Measurements from ENCODE around the gene ZNF491. TPM values are rescaled to one million over a fixed set of nuclear protein-coding genes. Genes with fewer than 3 reads are reported as not detected.
A peak's percentile ranks its signal among the peaks of the same experiment; 100 is the strongest.

ZNF491 gene
- 1 to 10 TPM in 2 of 4 donors, under 1 TPM in 2; 0.45 to 1.9 (median 0.96) TPM for polyA plus RNA-seq
- long read RNA-seq, donor 1 = 0 reads
- long read RNA-seq, donor 2 = 0 reads
- long read RNA-seq, donor 3 = 0 reads
- long read RNA-seq, donor 4 = 0 reads
- long read RNA-seq, donor 5, partial matches to known transcripts = 0 of 1 reads
- long read RNA-seq, donor 5, other reads (novel, unspliced or antisense) = 0 of 1 reads
- long read RNA-seq, donor 6 = 0 reads
- long read RNA-seq, donor 7, partial matches to known transcripts = 0 of 1 reads
- long read RNA-seq, donor 7, other reads (novel, unspliced or antisense) = 0 of 1 reads
- long read RNA-seq, donor 8 = 0 reads
- long read RNA-seq, donor 9 = 0 reads
- long read RNA-seq, donor 10, partial matches to known transcripts = 0 of 1 reads
- long read RNA-seq, donor 10, other reads (novel, unspliced or antisense) = 0 of 1 reads

DNA sequence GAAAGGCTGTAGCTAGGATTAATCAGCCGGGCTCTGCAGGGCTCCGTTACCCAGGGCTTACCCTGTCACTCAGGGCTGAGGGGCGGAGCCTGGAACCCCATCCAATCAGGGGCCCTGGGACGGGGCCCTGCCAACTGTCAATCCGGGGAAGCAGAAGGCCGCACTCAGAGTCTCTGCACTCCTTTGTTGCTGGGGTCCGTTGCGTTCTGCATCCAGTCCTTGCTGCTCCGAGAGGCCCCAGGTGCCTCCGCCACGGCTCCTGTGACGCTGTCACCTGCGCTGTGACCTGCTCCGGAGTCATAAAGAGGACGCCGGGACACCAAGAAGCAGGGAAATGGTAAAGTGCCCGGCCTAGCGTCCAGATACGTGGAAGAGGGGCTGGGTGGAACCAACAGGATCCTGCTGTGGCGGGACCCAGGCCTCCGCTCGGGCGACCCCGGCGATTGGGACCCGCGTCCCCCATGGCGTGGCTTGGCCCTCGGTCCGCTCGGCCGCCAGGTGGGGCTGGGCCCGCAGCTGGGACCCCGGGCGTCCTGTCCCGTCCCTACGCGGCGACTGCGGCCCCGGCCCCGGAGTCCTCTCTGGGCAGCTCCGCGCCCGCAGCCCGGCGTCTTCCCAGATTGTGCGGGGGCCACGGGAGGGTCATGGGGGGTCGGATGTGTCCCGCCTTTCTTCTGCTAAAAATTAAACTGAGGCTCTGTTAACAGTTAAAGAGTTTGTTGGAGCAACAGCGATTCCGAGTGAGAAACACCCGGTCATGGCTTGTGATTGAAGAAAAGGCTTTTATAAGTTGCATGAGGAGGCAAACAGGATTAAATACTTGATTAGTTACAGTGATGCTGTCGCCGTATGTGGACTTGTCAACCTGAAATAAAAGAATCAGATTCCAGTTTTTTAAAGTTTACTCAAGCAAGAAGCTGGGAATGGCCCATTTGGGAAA is at the start of gene ZNF491:
Gene ZNF491, plus strand, starts transcription at position 133 of the 940 bp plus-strand sequence. CDS start 7,431 bp downstream, outside the sequence.
- H3K4me3 ChIP-seq (ENCODE audit: low read depth in 1 of 3, low read length in 3 of 3) = peak within 1 kb of the TSS; percentile 63 to 76 (median 70)
- no peak for FAIRE-seq
- peak within 1 kb of the TSS; percentile 71 to 88 (median 73) for H3K27ac ChIP-seq (ENCODE audit: low read depth in 1 of 3, low read length in 2 of 3)
- 0 to 2% (median 1%) methylated on average over 48 to 56 of the region's 56 CpGs for WGBS, 3 donors
- peaks cover 0 to 3% of the 10 kb centered on the region in 2 donors for H3K9me3 ChIP-seq (ENCODE audit: control insufficient read depth in 2 of 2, insufficient read depth in 1 of 2, low read depth in 1 of 2, low read length in 1 of 2)
- peak; percentile 90 to 94 for DNase-seq
- peaks cover 0 to 8% (median 8%) of the 10 kb centered on the region in 3 donors for H3K4me1 ChIP-seq (ENCODE audit: control insufficient read depth in 3 of 3, insufficient read depth in 2 of 3, low read depth in 1 of 3, low read length in 2 of 3)
- no peaks in the 10 kb centered on the region for H3K36me3 ChIP-seq (ENCODE audit: control insufficient read depth in 3 of 3, insufficient read depth in 2 of 3, low read depth in 1 of 3, low read length in 3 of 3)
- no peaks in the 10 kb centered on the region for H3K27me3 ChIP-seq (ENCODE audit: control insufficient read depth in 3 of 3, insufficient read depth in 3 of 3, low read length in 3 of 3)

GRCh38 chr19:11749751-11750150 is 48.6 kb upstream of the ZNF491 start:
- H3K27me3 ChIP-seq (ENCODE audit: control insufficient read depth in 3 of 3, insufficient read depth in 3 of 3, low read length in 3 of 3) = no peaks in the 10 kb centered on the region
- DNase-seq (no peak), FAIRE-seq (no peak)
- no peaks in the 10 kb centered on the region for H3K36me3 ChIP-seq (ENCODE audit: control insufficient read depth in 3 of 3, insufficient read depth in 2 of 3, low read depth in 1 of 3, low read length in 3 of 3)
- peaks cover 0 to 13% of the 10 kb centered on the region in 2 donors for H3K9me3 ChIP-seq (ENCODE audit: control insufficient read depth in 2 of 2, insufficient read depth in 1 of 2, low read depth in 1 of 2, low read length in 1 of 2)
- no peak overlapping the region for H3K4me3 ChIP-seq (ENCODE audit: low read depth in 1 of 3, low read length in 3 of 3)
- no peak overlapping the region for H3K27ac ChIP-seq (ENCODE audit: low read depth in 1 of 3, low read length in 2 of 3)
- H3K4me1 ChIP-seq (ENCODE audit: control insufficient read depth in 3 of 3, insufficient read depth in 2 of 3, low read depth in 1 of 3, low read length in 2 of 3) = no peaks in the 10 kb centered on the region
- WGBS, 3 donors = 32 to 61% (median 54%) methylated on average over 2 of the region's 2 CpGs

DNA sequence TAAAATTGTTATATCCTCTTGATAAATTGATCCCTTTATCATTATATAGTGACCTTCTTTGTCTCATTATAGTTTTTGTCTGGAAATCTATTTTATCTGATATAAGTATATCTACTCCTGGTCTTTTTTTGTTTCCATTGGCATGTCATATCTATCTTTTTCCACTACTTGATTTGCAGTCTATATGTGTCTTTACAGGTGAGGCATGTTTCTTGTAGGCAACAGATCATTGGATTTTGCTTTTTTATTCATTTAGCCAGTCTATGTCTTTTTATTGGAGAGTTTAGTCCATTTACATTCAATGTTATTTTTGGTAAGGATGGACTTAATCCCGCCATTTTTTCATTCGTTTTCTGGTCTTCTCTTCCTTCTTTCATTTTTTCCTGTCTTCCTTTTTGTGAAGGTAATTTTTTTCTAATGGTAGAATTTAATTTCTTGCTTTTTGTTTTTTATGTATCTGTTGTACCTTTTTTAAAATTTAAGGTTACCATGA is 46.0 kb upstream of the ZNF491 start:
- Histone ChIP-seq H3K27ac (ENCODE audit: low read depth in 1 of 3, low read length in 2 of 3) (no peak overlapping the region), H3K4me1 (ENCODE audit: control insufficient read depth in 3 of 3, insufficient read depth in 2 of 3, low read depth in 1 of 3, low read length in 2 of 3) (no peaks in the 10 kb centered on the region), H3K36me3 (ENCODE audit: control insufficient read depth in 3 of 3, insufficient read depth in 2 of 3, low read depth in 1 of 3, low read length in 3 of 3) (no peaks in the 10 kb centered on the region), H3K27me3 (ENCODE audit: control insufficient read depth in 3 of 3, insufficient read depth in 3 of 3, low read length in 3 of 3) (no peaks in the 10 kb centered on the region), H3K4me3 (ENCODE audit: low read depth in 1 of 3, low read length in 3 of 3) (no peak overlapping the region), H3K9me3 (ENCODE audit: control insufficient read depth in 2 of 2, insufficient read depth in 1 of 2, low read depth in 1 of 2, low read length in 1 of 2) (peaks cover 0 to 2% of the 10 kb centered on the region in 2 donors)
- no peak for FAIRE-seq
- WGBS, 3 donors = 63 to 90% (median 82%) methylated on average over 2 of the region's 2 CpGs
- DNase-seq = no peak

GRCh38 chr19:11754663-11755062 is 43.7 kb upstream of the ZNF491 start:
- WGBS, 3 donors = 87 to 95% (median 89%) methylated on average over 4 of the region's 4 CpGs
- no peaks in the 10 kb centered on the region for H3K27me3 ChIP-seq (ENCODE audit: control insufficient read depth in 3 of 3, insufficient read depth in 3 of 3, low read length in 3 of 3)
- no peaks in the 10 kb centered on the region for H3K36me3 ChIP-seq (ENCODE audit: control insufficient read depth in 3 of 3, insufficient read depth in 2 of 3, low read depth in 1 of 3, low read length in 3 of 3)

DNA sequence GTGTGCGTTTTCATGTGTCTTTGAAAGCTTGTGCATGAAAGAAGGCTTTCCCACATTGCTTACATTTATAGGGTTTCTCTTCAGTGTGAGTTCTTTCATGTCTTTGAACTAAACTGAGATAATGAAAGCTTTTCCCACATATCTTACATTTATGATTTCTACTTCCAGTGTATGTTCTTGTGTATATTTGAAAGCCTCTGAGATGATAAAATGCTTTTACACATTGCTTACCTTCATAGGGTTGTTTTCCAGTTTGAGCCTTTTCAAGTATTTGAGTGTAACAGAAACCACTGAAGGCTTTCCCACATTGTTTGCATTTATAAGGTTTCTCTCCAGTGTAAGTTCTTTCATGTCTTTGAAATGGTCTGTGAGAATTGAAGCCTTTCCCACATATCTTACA is 41.4 kb upstream of the ZNF491 start:
- no peak overlapping the region for H3K27ac ChIP-seq (ENCODE audit: low read depth in 1 of 3, low read length in 2 of 3)
- H3K4me1 ChIP-seq (ENCODE audit: control insufficient read depth in 3 of 3, insufficient read depth in 2 of 3, low read depth in 1 of 3, low read length in 2 of 3) = no peaks in the 10 kb centered on the region
- H3K36me3 ChIP-seq (ENCODE audit: control insufficient read depth in 3 of 3, insufficient read depth in 2 of 3, low read depth in 1 of 3, low read length in 3 of 3) = no peaks in the 10 kb centered on the region
- H3K9me3 ChIP-seq (ENCODE audit: control insufficient read depth in 2 of 2, insufficient read depth in 1 of 2, low read depth in 1 of 2, low read length in 1 of 2) = no peaks in the 10 kb centered on the region
- no peak for DNase-seq
- FAIRE-seq = no peak
- H3K27me3 ChIP-seq (ENCODE audit: control insufficient read depth in 3 of 3, insufficient read depth in 3 of 3, low read length in 3 of 3) = no peaks in the 10 kb centered on the region
- 79 to 86% (median 86%) methylated on average over 1 of the region's 1 CpG for WGBS, 3 donors
- H3K4me3 ChIP-seq (ENCODE audit: low read depth in 1 of 3, low read length in 3 of 3) = no peak overlapping the region

More at GRCh38 chr19:11754663-11755062, 43.7 kb upstream of the ZNF491 start:
- Histone ChIP-seq H3K4me1 (ENCODE audit: control insufficient read depth in 3 of 3, insufficient read depth in 2 of 3, low read depth in 1 of 3, low read length in 2 of 3) (no peaks in the 10 kb centered on the region), H3K9me3 (ENCODE audit: control insufficient read depth in 2 of 2, insufficient read depth in 1 of 2, low read depth in 1 of 2, low read length in 1 of 2) (no peaks in the 10 kb centered on the region), H3K4me3 (ENCODE audit: low read depth in 1 of 3, low read length in 3 of 3) (no peak overlapping the region), H3K27ac (ENCODE audit: low read depth in 1 of 3, low read length in 2 of 3) (no peak overlapping the region)
- DNase-seq (no peak), FAIRE-seq (no peak)

DNA sequence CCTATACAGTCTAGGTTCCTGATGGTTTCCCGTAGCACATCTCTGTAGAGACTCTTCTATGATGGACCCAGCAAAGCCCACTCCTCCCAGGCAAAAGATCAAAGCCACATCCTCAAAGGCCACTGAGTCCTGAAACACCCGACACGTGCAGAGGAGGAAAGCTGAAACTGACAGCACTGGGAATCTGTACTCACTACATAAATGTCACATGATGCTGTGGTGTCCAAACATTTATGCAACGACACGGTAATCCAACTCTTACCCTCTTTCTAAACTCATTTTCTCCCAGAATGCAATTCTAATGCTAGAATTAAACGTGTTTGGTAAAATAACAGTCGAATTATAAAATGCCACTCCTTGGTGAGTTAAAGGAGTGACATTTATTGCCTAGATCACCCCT is 38.5 kb upstream of the ZNF491 start:
- Histone ChIP-seq H3K27ac (ENCODE audit: low read depth in 1 of 3, low read length in 2 of 3) (no peak overlapping the region), H3K27me3 (ENCODE audit: control insufficient read depth in 3 of 3, insufficient read depth in 3 of 3, low read length in 3 of 3) (no peaks in the 10 kb centered on the region), H3K36me3 (ENCODE audit: control insufficient read depth in 3 of 3, insufficient read depth in 2 of 3, low read depth in 1 of 3, low read length in 3 of 3) (no peaks in the 10 kb centered on the region), H3K4me3 (ENCODE audit: low read depth in 1 of 3, low read length in 3 of 3) (no peak overlapping the region), H3K4me1 (ENCODE audit: control insufficient read depth in 3 of 3, insufficient read depth in 2 of 3, low read depth in 1 of 3, low read length in 2 of 3) (no peaks in the 10 kb centered on the region), H3K9me3 (ENCODE audit: control insufficient read depth in 2 of 2, insufficient read depth in 1 of 2, low read depth in 1 of 2, low read length in 1 of 2) (no peaks in the 10 kb centered on the region)
- DNase-seq = no peak
- no peak for FAIRE-seq
- 66 to 72% (median 70%) methylated on average over 7 of the region's 7 CpGs for WGBS, 3 donors

GRCh38 chr19:11763117-11763516 is 35.2 kb upstream of the ZNF491 start:
- Histone ChIP-seq H3K4me1 (ENCODE audit: control insufficient read depth in 3 of 3, insufficient read depth in 2 of 3, low read depth in 1 of 3, low read length in 2 of 3) (peaks cover 0 to 7% (median 0%) of the 10 kb centered on the region in 3 donors), H3K27ac (ENCODE audit: low read depth in 1 of 3, low read length in 2 of 3) (no peak overlapping the region), H3K9me3 (ENCODE audit: control insufficient read depth in 2 of 2, insufficient read depth in 1 of 2, low read depth in 1 of 2, low read length in 1 of 2) (no peaks in the 10 kb centered on the region), H3K36me3 (ENCODE audit: control insufficient read depth in 3 of 3, insufficient read depth in 2 of 3, low read depth in 1 of 3, low read length in 3 of 3) (no peaks in the 10 kb centered on the region), H3K4me3 (ENCODE audit: low read depth in 1 of 3, low read length in 3 of 3) (no peak overlapping the region), H3K27me3 (ENCODE audit: control insufficient read depth in 3 of 3, insufficient read depth in 3 of 3, low read length in 3 of 3) (no peaks in the 10 kb centered on the region)
- 66 to 74% (median 70%) methylated on average over 3 of the region's 3 CpGs for whole genome bisulfite sequencing, 3 donors
- no peak for FAIRE-seq
- DNase-seq = no peak

GRCh38 chr19:11763611-11764010 is 34.7 kb upstream of the ZNF491 start:
- 90 to 100% (median 93%) methylated on average over 1 of the region's 1 CpG for WGBS, 3 donors
- no peaks in the 10 kb centered on the region for H3K36me3 ChIP-seq (ENCODE audit: control insufficient read depth in 3 of 3, insufficient read depth in 2 of 3, low read depth in 1 of 3, low read length in 3 of 3)
- no peak overlapping the region for H3K27ac ChIP-seq (ENCODE audit: low read depth in 1 of 3, low read length in 2 of 3)
- H3K9me3 ChIP-seq (ENCODE audit: control insufficient read depth in 2 of 2, insufficient read depth in 1 of 2, low read depth in 1 of 2, low read length in 1 of 2) = no peaks in the 10 kb centered on the region
- FAIRE-seq = no peak
- peaks cover 0 to 12% (median 3%) of the 10 kb centered on the region in 3 donors for H3K4me1 ChIP-seq (ENCODE audit: control insufficient read depth in 3 of 3, insufficient read depth in 2 of 3, low read depth in 1 of 3, low read length in 2 of 3)
- no peak overlapping the region for H3K4me3 ChIP-seq (ENCODE audit: low read depth in 1 of 3, low read length in 3 of 3)
- no peaks in the 10 kb centered on the region for H3K27me3 ChIP-seq (ENCODE audit: control insufficient read depth in 3 of 3, insufficient read depth in 3 of 3, low read length in 3 of 3)
- DNase-seq = no peak

All from small intestine (tissue), 16 donors.